Fibroblast of skin of right biceps (primary cell): ENCODE measurements around the gene CHMP2A.
A peak's percentile ranks its signal among the peaks of the same experiment; 100 is the strongest.

ENCODE experiments used
- DNase-seq: peaks from one replicate; pipeline ENCODE4 v3.0.0-alpha.2; 2013

CHMP2A gene

GRCh38 chr19:58569943-58570670 lies 15.2 kb upstream of the CHMP2A start:
- no peak for DNase-seq

- no peak for DNase-seq
Measured at GRCh38 chr19:58569191-58569942, 14.5 kb upstream of the CHMP2A start.

GRCh38 chr19:58568453-58569130 lies 13.7 kb upstream of the CHMP2A start:
- no peak for DNase-seq

GRCh38 chr19:58566989-58567388 lies 12.1 kb upstream of the CHMP2A start:
- no peak for DNase-seq

- no peak for DNase-seq
Measured at GRCh38 chr19:58563823-58564222, 8.9 kb upstream of the CHMP2A start.

- DNase-seq, result no peak
Measured at GRCh38 chr19:58563034-58563573, 8.2 kb upstream of the CHMP2A start.

GRCh38 chr19:58562122-58563033 lies 7.5 kb upstream of the CHMP2A start:
- DNase-seq, result peak; percentile 37

- no peak for DNase-seq
Measured at GRCh38 chr19:58561373-58562121, 6.6 kb upstream of the CHMP2A start.

GRCh38 chr19:58560921-58561320 lies 6.0 kb upstream of the CHMP2A start:
- no peak for DNase-seq

- DNase-seq, result no peak
Measured at GRCh38 chr19:58560007-58560887, 5.3 kb upstream of the CHMP2A start.

- DNase-seq, result peak; percentile 92
Measured at GRCh38 chr19:58559275-58560006, 4.5 kb upstream of the CHMP2A start.

GRCh38 chr19:58558623-58559274 lies 3.8 kb upstream of the CHMP2A start:
- peak; percentile 98 for DNase-seq

- DNase-seq, result no peak
Measured at GRCh38 chr19:58558066-58558622, 3.2 kb upstream of the CHMP2A start, which contains the start of gene UBE2M. Gene UBE2M, minus strand, starts transcription at chr19:58558611. Its CDS starts 230 bp downstream, at chr19:58558381.

- no peak for DNase-seq
Measured at GRCh38 chr19:58557221-58558065, 2.5 kb upstream of the CHMP2A start.

GRCh38 chr19:58556622-58557220 lies 1.8 kb upstream of the CHMP2A start:
- DNase-seq, result no peak

- DNase-seq, result no peak
Measured at GRCh38 chr19:58555920-58556621, 1.2 kb upstream of the CHMP2A start.
